CD8-positive, alpha-beta memory T cell (primary cell): ENCODE measurements around the gene DERL3. TPM values are rescaled to one million over a fixed set of nuclear protein-coding genes. Genes with fewer than 3 reads are reported as not detected.
"Not testable (repeated sequence)": the region's sequence is repeated elsewhere in the genome, so short reads cannot be mapped to it uniquely, and the experiment has no call there.

Experiments used
- CTCF ChIA-PET: fragments of 350-600 bp; sonication (Branson Sonifier 250); formaldehyde crosslinking; loops from one replicate; lab custom pipeline; 2021; ENCODE audit warnings: antibody characterized with exemption; lab: Charles Lee
- POLR2A ChIA-PET: fragments of 350-600 bp; sonication (Branson Sonifier 250); formaldehyde crosslinking; loops from one replicate; lab custom pipeline; 2021; ENCODE audit warnings: antibody characterized with exemption; lab: Charles Lee
- DNase-seq, 5 donors: peaks; one replicate each; pipeline versions ENCODE4 v3.0.0 to v3.0.0-alpha.2; 2020 to 2022; ENCODE audit warnings: mixed read lengths in 1 of 5
- H3K27ac ChIP-seq: one replicate; pipeline ENCODE4 v1.7.0; 2013; ENCODE audit warnings: low read depth, mild to moderate bottlenecking, low read length, moderate library complexity
- H3K27me3 ChIP-seq: 2 replicates; pipeline ENCODE4 v1.7.0; 2013; ENCODE audit warnings: low read length, mild to moderate bottlenecking; ENCODE audit not compliant: insufficient read depth, poor library complexity, severe bottlenecking
- H3K36me3 ChIP-seq: 2 replicates; pipeline ENCODE4 v1.7.0; 2013; ENCODE audit warnings: mild to moderate bottlenecking, low read length, moderate library complexity; ENCODE audit not compliant: insufficient read depth
- H3K4me1 ChIP-seq: 2 replicates; pipeline ENCODE4 v1.7.0; 2013; ENCODE audit warnings: mild to moderate bottlenecking, low read length, moderate library complexity; ENCODE audit not compliant: insufficient read depth
- H3K4me3 ChIP-seq: 2 replicates; pipeline ENCODE4 v1.7.0; 2013; ENCODE audit warnings: mild to moderate bottlenecking, low read length
- H3K9me3 ChIP-seq: 2 replicates; pipeline ENCODE4 v1.7.0; 2013; ENCODE audit warnings: mild to moderate bottlenecking, low read length
- H3K27ac Mint-ChIP-seq, 8 donors: one replicate each; pipeline ENCODE4 v1.8.0; 2020 to 2021; ENCODE audit warnings: mixed read lengths in 8 of 8, mild to moderate bottlenecking in 6 of 8, inconsistent platforms in 3 of 8, moderate library complexity in 3 of 8
- H3K27me3 Mint-ChIP-seq, 2 donors: one replicate each; pipeline ENCODE4 v1.8.0; 2020 to 2021; ENCODE audit warnings: mixed read lengths in 2 of 2, mild to moderate bottlenecking in 1 of 2, moderate library complexity in 1 of 2
- H3K36me3 Mint-ChIP-seq, 3 donors: one replicate each; pipeline ENCODE4 v1.8.0; 2020 to 2021; ENCODE audit warnings: mixed read lengths in 3 of 3, inconsistent platforms in 1 of 3, mild to moderate bottlenecking in 1 of 3
- H3K4me1 Mint-ChIP-seq, 3 donors: one replicate each; pipeline ENCODE4 v1.8.0; 2020 to 2021; ENCODE audit warnings: mixed read lengths in 3 of 3, inconsistent platforms in 1 of 3, mild to moderate bottlenecking in 1 of 3
- H3K4me3 Mint-ChIP-seq, 7 donors: one replicate each; pipeline ENCODE4 v1.8.0; 2020 to 2021; ENCODE audit warnings: mixed read lengths in 7 of 7, mild to moderate bottlenecking in 6 of 7, moderate library complexity in 4 of 7, inconsistent platforms in 2 of 7
- H3K9me3 Mint-ChIP-seq, 5 donors: one replicate each; pipeline ENCODE4 v1.8.0; 2020 to 2022; ENCODE audit warnings: mixed read lengths in 5 of 5, mild to moderate bottlenecking in 3 of 5, moderate library complexity in 2 of 5, inconsistent platforms in 1 of 5
- polyA plus RNA-seq: library from polyadenylated mRNA; unstranded; fragments of 300-500 nt; fragmentation: Illumina TruSeq; gene quantifications from one replicate; pipeline ENCODE4 v1.2.3, GENCODE V29; 2021
- total RNA-seq, 2 experiments: library from RNA; stranded (reverse); gene quantifications; one replicate each; pipeline ENCODE4 v1.2.3, GENCODE V29; 2021

Gene DERL3
- total and polyA plus RNA-seq, 3 experiments from 2014 or later, result 0.28 to 5.8 (median 5.4) TPM

DNA sequence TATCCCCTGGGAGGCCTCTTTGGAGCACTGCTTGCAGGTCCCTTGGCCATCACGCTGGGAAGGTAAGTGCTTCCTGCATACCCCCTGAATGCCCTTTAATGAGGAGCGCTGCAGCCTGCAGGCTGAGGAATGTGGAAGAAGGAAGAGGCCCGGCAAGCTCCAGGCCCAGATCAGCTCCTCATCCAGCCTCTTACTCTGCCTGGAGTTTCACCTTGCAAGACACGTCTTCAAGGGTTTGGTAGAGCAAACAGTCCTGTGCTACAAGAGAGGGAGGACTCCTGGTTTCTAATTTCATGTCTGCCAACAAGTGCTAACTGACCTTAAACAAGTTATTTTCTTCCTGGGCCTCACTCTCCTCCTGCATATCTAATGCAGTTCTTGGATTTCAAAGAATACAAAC lies 29.8 kb upstream of the DERL3 start:
- H3K27ac Mint-ChIP-seq, result no peak overlapping the region
- no peaks in the 10 kb centered on the region for H3K9me3 Mint-ChIP-seq
- no peaks in the 10 kb centered on the region for H3K27me3 Mint-ChIP-seq
- Histone ChIP-seq H3K27ac (no peak overlapping the region), H3K9me3 (no peaks in the 10 kb centered on the region), H3K27me3 (no peaks in the 10 kb centered on the region), H3K4me1 (no peaks in the 10 kb centered on the region), H3K4me3 (no peak overlapping the region), H3K36me3 (peaks cover 6% of the 10 kb centered on the region)
- no peak overlapping the region for H3K4me3 Mint-ChIP-seq
- ChIA-PET CTCF (interaction anchor here (0.8 to 1.5 kb wide), 3 partner anchors 11 to 25 kb away, joined by 3 to 5 read pairs (median 3); partner anchors contain the start of genes MIF and SLC2A11), POLR2A (no interaction called here)
- peaks cover 9 to 35% (median 14%) of the 10 kb centered on the region in 3 donors for H3K36me3 Mint-ChIP-seq
- no peak for DNase-seq
- H3K4me1 Mint-ChIP-seq, result no peaks in the 10 kb centered on the region

- H3K27me3 Mint-ChIP-seq, H3K27ac Mint-ChIP-seq: not testable (repeated sequence)
Measured at GRCh38 chr22:23864499-23865154, 25.8 kb upstream of the DERL3 start.

GRCh38 chr22:23862103-23862502 lies 23.3 kb upstream of the DERL3 start:
- DNase-seq, result no peak
- POLR2A ChIA-PET, result no interaction called here
- H3K4me3 ChIP-seq, result no peak overlapping the region
- H3K4me3 Mint-ChIP-seq, result peak overlapping the region in 1 of 7 donors; percentile 55
- no peaks in the 10 kb centered on the region for H3K36me3 ChIP-seq
- no peaks in the 10 kb centered on the region for H3K27me3 Mint-ChIP-seq
- H3K4me1 Mint-ChIP-seq, result peaks cover 12 to 18% (median 16%) of the 10 kb centered on the region in 3 donors
- H3K9me3 ChIP-seq, result no peaks in the 10 kb centered on the region
- no peak overlapping the region for H3K27ac ChIP-seq
- peaks cover 9 to 14% (median 12%) of the 10 kb centered on the region in 3 donors for H3K36me3 Mint-ChIP-seq
- no peaks in the 10 kb centered on the region for H3K9me3 Mint-ChIP-seq
- peaks cover 13% of the 10 kb centered on the region for H3K4me1 ChIP-seq
- CTCF ChIA-PET, result interaction anchor here (1.2 to 2.0 kb wide), 3 partner anchors 11 to 32 kb away, joined by 4 to 6 read pairs (median 5); partner anchors contain the start of gene MIF
- H3K27me3 ChIP-seq, result no peaks in the 10 kb centered on the region
- peak overlapping the region in 3 of 8 donors; percentile 21 to 33 (median 24) for H3K27ac Mint-ChIP-seq

More at GRCh38 chr22:23864499-23865154, 25.8 kb upstream of the DERL3 start:
- H3K4me1 Mint-ChIP-seq, H3K27me3 ChIP-seq, H3K9me3 ChIP-seq, H3K4me3 Mint-ChIP-seq, H3K4me1 ChIP-seq, DNase-seq, H3K9me3 Mint-ChIP-seq, H3K27ac ChIP-seq, H3K4me3 ChIP-seq, H3K36me3 ChIP-seq, POLR2A ChIA-PET: not testable (repeated sequence)
- peaks cover 9 to 27% (median 21%) of the 10 kb centered on the region in 3 donors for H3K36me3 Mint-ChIP-seq
- CTCF ChIA-PET, result interaction anchor here (2.1 kb wide), 1 partner anchor 15 kb away, joined by 13 read pairs; no protein-coding TSS in a partner anchor

DNA sequence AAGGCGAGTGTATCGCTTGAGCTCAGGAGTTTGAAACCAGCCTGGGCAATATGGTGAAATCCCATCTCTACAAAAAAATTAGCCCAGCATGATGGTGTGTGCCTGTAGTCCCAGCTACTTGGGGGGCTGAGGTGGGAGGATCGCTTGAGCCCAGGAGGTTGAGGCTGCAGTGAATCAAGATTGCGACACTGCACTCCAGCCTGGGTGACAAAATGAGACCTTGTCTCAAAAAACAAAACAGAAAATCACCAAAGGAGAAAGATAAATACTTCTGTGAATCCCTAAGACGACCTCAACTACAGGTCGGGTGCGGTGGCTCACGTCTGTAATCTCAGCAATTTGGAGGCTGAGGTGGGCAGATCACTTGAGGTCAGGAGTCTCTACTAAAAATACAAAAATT lies 21.4 kb upstream of the DERL3 start:
- H3K9me3 Mint-ChIP-seq, H3K27ac Mint-ChIP-seq, H3K36me3 Mint-ChIP-seq, H3K9me3 ChIP-seq, H3K4me3 ChIP-seq, DNase-seq, H3K27ac ChIP-seq, H3K27me3 Mint-ChIP-seq, POLR2A ChIA-PET, H3K36me3 ChIP-seq, H3K27me3 ChIP-seq: not testable (repeated sequence)
- peaks cover 17% of the 10 kb centered on the region for H3K4me1 ChIP-seq
- CTCF ChIA-PET, result interaction anchor here (2.0 to 4.8 kb wide), 2 partner anchors 12 to 34 kb away, joined by 6 to 39 read pairs; partner anchors contain the start of gene MIF
- Mint-ChIP-seq H3K4me3 (peak overlapping the region in 1 of 7 donors; percentile 18), H3K4me1 (peaks cover 14 to 24% (median 21%) of the 10 kb centered on the region in 3 donors)

DNA sequence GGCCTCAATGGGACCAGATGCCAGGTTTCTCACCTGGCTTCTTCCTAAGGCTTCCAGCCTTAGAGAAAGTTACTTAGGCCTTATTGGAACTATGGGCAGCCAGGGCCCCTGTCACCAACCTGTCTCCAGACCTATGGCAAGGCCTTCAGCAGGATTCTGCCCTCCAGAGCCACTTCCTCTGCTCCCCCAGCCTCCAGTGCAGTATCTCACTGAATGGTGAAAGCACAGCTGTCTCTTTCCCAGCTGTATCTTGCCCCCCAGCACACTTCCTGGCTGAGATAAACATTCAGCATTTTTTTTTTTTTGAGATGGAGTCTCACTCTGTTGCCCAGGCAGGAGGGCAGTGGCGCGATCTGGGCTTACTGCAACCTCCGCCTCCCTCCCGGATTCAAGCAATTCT lies 20.4 kb upstream of the DERL3 start:
- Histone ChIP-seq H3K4me1 (peaks cover 17% of the 10 kb centered on the region), H3K36me3 (no peaks in the 10 kb centered on the region), H3K27me3 (no peaks in the 10 kb centered on the region), H3K4me3 (no peak overlapping the region), H3K27ac (no peak overlapping the region), H3K9me3 (no peaks in the 10 kb centered on the region)
- H3K36me3 Mint-ChIP-seq, result peaks cover 4 to 9% (median 7%) of the 10 kb centered on the region in 3 donors
- POLR2A ChIA-PET, result interaction anchor here (1.2 kb wide), 1 partner anchor 35 kb away, joined by 3 read pairs; the partner anchor contains the start of gene MIF
- peak overlapping the region in 3 of 8 donors; percentile 47 to 73 (median 60) for H3K27ac Mint-ChIP-seq
- H3K9me3 Mint-ChIP-seq, result no peaks in the 10 kb centered on the region
- CTCF ChIA-PET, result interaction anchor here (1.0 to 4.8 kb wide), 4 partner anchors 9 to 35 kb away, joined by 3 to 39 read pairs (median 16); partner anchors contain the start of gene MIF
- peaks cover 14 to 24% (median 21%) of the 10 kb centered on the region in 3 donors for H3K4me1 Mint-ChIP-seq
- H3K4me3 Mint-ChIP-seq, result peak overlapping the region; percentile 43 to 98 (median 93)
- DNase-seq, result no peak
- no peaks in the 10 kb centered on the region for H3K27me3 Mint-ChIP-seq

GRCh38 chr22:23858484-23858815 lies 19.6 kb upstream of the DERL3 start:
- no peaks in the 10 kb centered on the region for H3K36me3 ChIP-seq
- no peak for DNase-seq
- Mint-ChIP-seq H3K4me3 (peak overlapping the region; percentile 92 to 98 (median 94)), H3K9me3 (no peaks in the 10 kb centered on the region), H3K27ac (peak overlapping the region; percentile 73 to 97 (median 90)), H3K4me1 (peaks cover 14 to 24% (median 21%) of the 10 kb centered on the region in 3 donors), H3K27me3 (no peaks in the 10 kb centered on the region), H3K36me3 (peaks cover 4 to 8% (median 7%) of the 10 kb centered on the region in 3 donors)
- H3K9me3 ChIP-seq, result no peaks in the 10 kb centered on the region
- H3K27ac ChIP-seq, result peak overlapping the region; percentile 73
- H3K27me3 ChIP-seq, result no peaks in the 10 kb centered on the region
- H3K4me3 ChIP-seq, result peak overlapping the region; percentile 82
- peaks cover 17% of the 10 kb centered on the region for H3K4me1 ChIP-seq
- ChIA-PET CTCF (interaction anchor here (1.0 to 4.8 kb wide), 5 partner anchors 8 to 87 kb away, joined by 3 to 39 read pairs (median 10); partner anchors contain the start of genes MIF and MMP11), POLR2A (interaction anchor here (0.6 to 1.5 kb wide), 3 partner anchors 14 to 36 kb away, joined by 3 to 4 read pairs (median 3); partner anchors contain the start of gene MIF)

- peaks cover 17% of the 10 kb centered on the region for H3K4me1 ChIP-seq
- H3K9me3 ChIP-seq, result no peaks in the 10 kb centered on the region
- H3K36me3 ChIP-seq, result no peaks in the 10 kb centered on the region
- ChIA-PET POLR2A (interaction anchor here (0.5 to 1.9 kb wide), 8 partner anchors 13 to 293 kb away, joined by 3 to 30 read pairs (median 5); partner anchors contain the start of genes CHCHD10, DERL3, MIF and MMP11), CTCF (interaction anchor here (0.7 to 4.8 kb wide), 10 partner anchors 7 to 141 kb away, joined by 3 to 39 read pairs (median 4); partner anchors contain the start of genes MIF and MMP11)
- H3K4me3 Mint-ChIP-seq, result peak within 1 kb of the TSS; percentile 92 to 98 (median 94)
- no peaks in the 10 kb centered on the region for H3K27me3 Mint-ChIP-seq
- peaks cover 14 to 24% (median 21%) of the 10 kb centered on the region in 3 donors for H3K4me1 Mint-ChIP-seq
- no peaks in the 10 kb centered on the region for H3K9me3 Mint-ChIP-seq
- no peaks in the 10 kb centered on the region for H3K27me3 ChIP-seq
- peaks cover 1 to 8% (median 4%) of the 10 kb centered on the region in 3 donors for H3K36me3 Mint-ChIP-seq
- H3K27ac Mint-ChIP-seq, result peak within 1 kb of the TSS; percentile 73 to 97 (median 90)
- peak; percentile 86 to 96 (median 90) for DNase-seq
- peak within 1 kb of the TSS; percentile 82 for H3K4me3 ChIP-seq
- peak within 1 kb of the TSS; percentile 73 for H3K27ac ChIP-seq
Measured at GRCh38 chr22:23857606-23858483, 19.0 kb upstream of the DERL3 start, which contains the start of gene SLC2A11. Gene SLC2A11, plus strand, starts transcription at chr22:23857875. Its CDS starts 125 bp downstream, at chr22:23858000.
